ENCODE data around the gene MYZAP.

DNA sequence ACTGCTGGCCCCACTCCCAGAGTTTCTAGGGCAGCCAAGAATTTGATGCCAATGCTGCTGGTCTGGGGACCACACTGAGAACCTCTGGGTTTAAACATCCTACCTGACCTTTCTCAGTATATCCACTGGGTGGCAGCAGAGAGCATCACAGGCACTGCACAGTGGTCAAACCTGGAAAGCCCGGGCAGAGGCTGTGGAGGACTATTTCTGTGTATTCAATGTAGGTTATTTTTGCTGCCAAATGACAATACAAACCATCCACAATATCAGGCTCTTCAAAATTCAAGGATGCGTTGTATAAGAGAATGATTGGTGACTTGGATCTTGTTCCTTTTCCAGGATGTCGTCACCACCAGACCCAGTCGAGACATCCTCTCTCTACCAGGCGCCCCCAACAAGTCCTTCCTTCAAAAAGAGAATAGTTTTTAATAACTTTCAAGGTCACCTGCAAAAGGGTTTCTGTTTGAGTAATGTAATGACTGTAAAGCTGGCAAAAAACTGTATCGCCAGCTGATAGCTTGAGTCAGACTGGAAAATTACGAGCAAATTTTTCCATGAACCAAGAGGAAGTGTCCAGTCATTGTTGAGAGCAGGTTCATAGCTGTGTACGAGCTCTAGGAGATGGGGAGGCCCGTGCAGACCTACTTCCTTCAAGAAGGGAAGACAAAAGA is 30.5 kb upstream of the MYZAP start:
- TF ChIP-seq, protein P1, sequence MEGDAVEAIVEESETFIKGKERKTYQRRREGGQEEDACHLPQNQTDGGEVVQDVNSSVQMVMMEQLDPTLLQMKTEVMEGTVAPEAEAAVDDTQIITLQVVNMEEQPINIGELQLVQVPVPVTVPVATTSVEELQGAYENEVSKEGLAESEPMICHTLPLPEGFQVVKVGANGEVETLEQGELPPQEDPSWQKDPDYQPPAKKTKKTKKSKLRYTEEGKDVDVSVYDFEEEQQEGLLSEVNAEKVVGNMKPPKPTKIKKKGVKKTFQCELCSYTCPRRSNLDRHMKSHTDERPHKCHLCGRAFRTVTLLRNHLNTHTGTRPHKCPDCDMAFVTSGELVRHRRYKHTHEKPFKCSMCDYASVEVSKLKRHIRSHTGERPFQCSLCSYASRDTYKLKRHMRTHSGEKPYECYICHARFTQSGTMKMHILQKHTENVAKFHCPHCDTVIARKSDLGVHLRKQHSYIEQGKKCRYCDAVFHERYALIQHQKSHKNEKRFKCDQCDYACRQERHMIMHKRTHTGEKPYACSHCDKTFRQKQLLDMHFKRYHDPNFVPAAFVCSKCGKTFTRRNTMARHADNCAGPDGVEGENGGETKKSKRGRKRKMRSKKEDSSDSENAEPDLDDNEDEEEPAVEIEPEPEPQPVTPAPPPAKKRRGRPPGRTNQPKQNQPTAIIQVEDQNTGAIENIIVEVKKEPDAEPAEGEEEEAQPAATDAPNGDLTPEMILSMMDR (IDR thresholded peaks at IDR 0.05): peak; percentile 80 to 92 (median 86)
- no peak for TF ChIP-seq POLR2A (IDR thresholded peaks at IDR 0.05)
